Measurements from ENCODE around the gene SUMO4. TPM values are rescaled to one million over a fixed set of nuclear protein-coding genes. Genes with fewer than 3 reads are reported as not detected.
A peak's percentile ranks its signal among the peaks of the same experiment; 100 is the strongest.

SUMO4 gene
- total and polyA plus RNA-seq, 12 donors = 0.06 to 0.68 (median 0.37) TPM; not detected in 1

DNA sequence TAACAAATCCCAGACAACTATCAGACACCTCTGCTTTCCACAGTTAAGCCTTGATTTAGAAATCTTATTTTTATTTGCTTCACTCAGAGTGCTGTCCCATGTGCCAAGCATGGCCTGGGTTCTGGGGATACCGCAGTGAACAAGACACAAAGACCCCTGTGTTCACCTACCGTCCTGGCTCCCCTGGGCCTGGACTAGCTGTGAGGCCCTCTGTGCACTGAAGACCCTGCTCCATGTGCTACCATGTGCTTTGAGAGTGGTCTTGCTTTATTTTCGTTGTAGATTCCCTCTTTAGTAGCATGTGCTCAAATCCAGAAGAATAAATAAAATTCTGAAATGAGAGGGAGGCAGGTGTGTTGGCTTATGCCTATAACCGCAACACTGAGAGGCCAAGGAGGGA is 22.5 kb downstream of the SUMO4 start:
- DNase-seq = no peak

DNA sequence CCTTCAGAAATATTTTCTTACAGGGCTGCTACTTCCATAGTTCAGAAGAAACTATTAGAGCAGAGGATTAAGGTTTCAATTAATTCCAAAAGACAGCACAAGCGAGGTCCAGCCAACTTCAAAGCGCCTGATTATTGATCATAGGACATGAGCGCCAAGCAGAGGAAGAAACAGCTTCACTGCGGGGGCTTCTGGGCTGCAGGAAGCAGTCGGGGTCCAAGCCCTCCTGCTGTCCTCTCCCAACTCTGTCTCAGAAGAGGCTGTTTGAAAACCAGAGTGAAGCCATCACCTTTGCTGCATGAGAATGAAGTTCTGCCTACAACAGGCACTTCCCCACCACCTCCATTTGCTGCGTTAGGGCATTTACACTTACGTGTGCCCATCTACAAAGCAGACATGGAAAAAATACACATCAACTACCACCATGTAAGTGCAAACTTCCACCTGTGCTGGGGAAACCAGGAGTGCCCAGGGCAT is 23.9 kb downstream of the SUMO4 start:
- TF ChIP-seq, protein P1, sequence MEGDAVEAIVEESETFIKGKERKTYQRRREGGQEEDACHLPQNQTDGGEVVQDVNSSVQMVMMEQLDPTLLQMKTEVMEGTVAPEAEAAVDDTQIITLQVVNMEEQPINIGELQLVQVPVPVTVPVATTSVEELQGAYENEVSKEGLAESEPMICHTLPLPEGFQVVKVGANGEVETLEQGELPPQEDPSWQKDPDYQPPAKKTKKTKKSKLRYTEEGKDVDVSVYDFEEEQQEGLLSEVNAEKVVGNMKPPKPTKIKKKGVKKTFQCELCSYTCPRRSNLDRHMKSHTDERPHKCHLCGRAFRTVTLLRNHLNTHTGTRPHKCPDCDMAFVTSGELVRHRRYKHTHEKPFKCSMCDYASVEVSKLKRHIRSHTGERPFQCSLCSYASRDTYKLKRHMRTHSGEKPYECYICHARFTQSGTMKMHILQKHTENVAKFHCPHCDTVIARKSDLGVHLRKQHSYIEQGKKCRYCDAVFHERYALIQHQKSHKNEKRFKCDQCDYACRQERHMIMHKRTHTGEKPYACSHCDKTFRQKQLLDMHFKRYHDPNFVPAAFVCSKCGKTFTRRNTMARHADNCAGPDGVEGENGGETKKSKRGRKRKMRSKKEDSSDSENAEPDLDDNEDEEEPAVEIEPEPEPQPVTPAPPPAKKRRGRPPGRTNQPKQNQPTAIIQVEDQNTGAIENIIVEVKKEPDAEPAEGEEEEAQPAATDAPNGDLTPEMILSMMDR (IDR thresholded peaks at IDR 0.05) = no peak
- H3K36me3 ChIP-seq = no peaks in the 10 kb centered on the region
- no peak for ATAC-seq
- 60 to 64% methylated on average over 7 of the region's 7 CpGs for WGBS, 2 donors
- no peak for DNase-seq
- H3K4me3 ChIP-seq = no peak overlapping the region
- H3K9me3 ChIP-seq = no peaks in the 10 kb centered on the region
- H3K4me1 ChIP-seq = peaks cover 0 to 11% (median 7%) of the 10 kb centered on the region in 9 donors
- H3K27ac ChIP-seq = peak overlapping the region in 1 of 10 donors; percentile 38
- intact Hi-C loops (cut with DNase I) = no loop called here
- peaks cover 0 to 4% (median 0%) of the 10 kb centered on the region in 7 donors for H3K27me3 ChIP-seq

More for the DNA sequence above, 22.5 kb downstream of the SUMO4 start:
- peaks cover 0 to 11% (median 7%) of the 10 kb centered on the region in 9 donors for H3K4me1 ChIP-seq
- no peak overlapping the region for H3K27ac ChIP-seq
- TF ChIP-seq, protein P1 (IDR thresholded peaks at IDR 0.05) = no peak
- WGBS, 2 donors = 92 to 96% methylated on average over 4 of the region's 4 CpGs
- peaks cover 0 to 4% (median 0%) of the 10 kb centered on the region in 7 donors for H3K27me3 ChIP-seq
- H3K36me3 ChIP-seq = no peaks in the 10 kb centered on the region
- intact Hi-C loops (cut with DNase I) = no loop called here
- no peak for ATAC-seq
- no peaks in the 10 kb centered on the region for H3K9me3 ChIP-seq
- H3K4me3 ChIP-seq = no peak overlapping the region

DNA sequence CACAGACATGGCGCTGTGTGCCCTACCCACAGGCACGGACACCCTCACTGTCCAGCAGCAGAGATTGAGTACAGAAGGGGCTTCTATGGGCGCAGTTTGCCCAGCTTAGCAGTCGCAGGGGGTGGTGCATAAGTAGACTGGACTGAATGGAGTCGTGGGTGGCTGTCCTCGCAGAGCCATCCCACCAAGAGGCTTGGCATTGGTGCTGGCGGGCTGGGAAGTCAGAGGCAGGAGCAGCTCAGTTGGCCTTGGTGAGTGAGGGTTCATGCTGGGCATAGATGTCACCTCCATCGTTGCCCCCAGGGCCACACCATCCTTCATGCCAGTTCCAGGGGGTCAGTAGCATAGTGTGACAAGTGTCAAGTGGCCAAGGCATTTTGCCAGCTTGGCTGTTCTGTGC is 25.2 kb downstream of the SUMO4 start:
- WGBS, 2 donors = 82 to 93% methylated on average over 8 of the region's 8 CpGs
- intact Hi-C loops (cut with DNase I) = loop anchor here in 1 of 10 donors (5.0 kb wide), 1 partner anchor 333 kb away; no protein-coding TSS in a partner anchor
- no peaks in the 10 kb centered on the region for H3K36me3 ChIP-seq
- H3K9me3 ChIP-seq = no peaks in the 10 kb centered on the region
- H3K4me3 ChIP-seq = no peak overlapping the region
- no peak overlapping the region for H3K27ac ChIP-seq
- TF ChIP-seq, protein P1 (IDR thresholded peaks at IDR 0.05) = no peak
- no peak for ATAC-seq
- H3K4me1 ChIP-seq = peaks cover 0 to 11% (median 7%) of the 10 kb centered on the region in 9 donors
- no peak for DNase-seq
- peaks cover 0 to 5% (median 0%) of the 10 kb centered on the region in 7 donors for H3K27me3 ChIP-seq

DNA sequence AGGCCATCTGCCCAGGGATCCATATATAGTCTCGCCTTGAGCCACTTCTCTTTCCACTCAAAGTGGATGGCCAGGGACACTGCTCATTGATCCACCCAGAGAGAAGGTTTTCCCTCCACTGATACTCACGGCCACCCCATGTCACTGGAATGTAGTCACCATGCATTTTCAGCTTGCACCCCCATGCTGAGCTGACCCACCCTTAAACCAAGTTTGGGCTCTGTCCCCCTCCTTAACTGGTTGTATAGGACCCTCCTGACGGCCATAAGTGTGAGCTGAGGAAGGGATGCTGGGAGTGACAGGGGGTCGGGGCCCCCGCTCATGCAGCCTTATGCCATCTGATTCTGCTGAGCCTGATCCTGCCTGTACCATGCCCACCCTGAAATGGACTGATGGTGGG is 25.7 kb downstream of the SUMO4 start:
- TF ChIP-seq, protein P1 (IDR thresholded peaks at IDR 0.05) = no peak
- no peaks in the 10 kb centered on the region for H3K9me3 ChIP-seq
- 92 to 97% methylated on average over 5 of the region's 5 CpGs for WGBS, 2 donors
- no peak overlapping the region for H3K27ac ChIP-seq
- H3K27me3 ChIP-seq = peaks cover 0 to 9% (median 0%) of the 10 kb centered on the region in 7 donors
- H3K4me3 ChIP-seq = no peak overlapping the region
- DNase-seq (no peak), ATAC-seq (no peak)
- no peaks in the 10 kb centered on the region for H3K36me3 ChIP-seq
- peaks cover 0 to 11% (median 7%) of the 10 kb centered on the region in 9 donors for H3K4me1 ChIP-seq
- intact Hi-C loops (cut with DNase I) = loop anchor here in 1 of 10 donors (5.0 kb wide), 1 partner anchor 333 kb away; no protein-coding TSS in a partner anchor
